ENCODE measurements around the gene RMRP.
A peak's percentile ranks its signal among the peaks of the same experiment; 100 is the strongest.

Gene RMRP

DNA sequence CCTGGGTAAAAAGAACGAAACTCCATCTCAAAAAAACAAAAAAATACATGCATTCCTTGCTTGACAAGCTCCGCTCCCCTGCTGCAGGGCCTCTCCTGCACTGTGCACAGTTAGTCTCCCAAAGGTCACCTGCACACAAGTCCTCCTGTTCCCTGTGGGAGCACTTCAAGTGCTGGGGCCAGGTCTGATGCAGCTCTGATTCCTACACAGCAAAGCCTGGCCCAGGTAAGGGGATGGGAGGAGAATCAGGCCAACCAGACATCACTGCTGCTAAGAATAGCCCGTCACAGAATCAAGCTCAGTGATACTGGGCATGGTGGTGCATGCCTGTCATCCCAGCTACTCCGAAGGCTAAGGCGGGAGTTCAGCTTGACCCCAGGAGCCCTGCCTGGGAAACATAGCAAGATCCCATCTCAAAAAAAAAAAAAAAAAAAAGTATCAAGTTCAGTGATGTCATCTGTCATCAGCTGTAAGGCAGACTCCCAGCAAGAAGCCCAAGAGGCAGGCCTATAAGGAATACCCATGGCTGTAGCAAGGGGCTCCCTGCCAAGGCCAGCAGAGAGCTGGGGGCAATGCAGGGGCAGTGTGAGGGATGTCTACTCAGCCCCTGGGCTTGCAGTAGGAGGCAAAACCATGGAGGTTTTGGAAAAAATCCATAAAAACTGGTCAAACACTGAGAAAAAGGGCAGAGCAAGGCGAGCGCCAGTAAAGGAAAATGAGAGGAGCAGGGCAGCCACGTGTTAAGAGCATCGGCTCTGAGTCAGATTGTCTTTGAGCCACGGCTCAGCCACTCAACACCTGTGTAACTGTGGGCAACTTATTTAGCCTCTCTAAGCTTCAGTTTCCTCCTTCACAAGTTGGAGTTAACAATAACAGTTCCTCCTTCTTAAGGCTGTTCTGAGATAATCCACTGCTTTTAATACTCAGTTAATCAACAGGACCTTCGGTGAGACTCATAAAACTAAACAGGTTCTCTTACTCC is 28.7 kb upstream of the RMRP start:
- no peak for DNase-seq

DNA sequence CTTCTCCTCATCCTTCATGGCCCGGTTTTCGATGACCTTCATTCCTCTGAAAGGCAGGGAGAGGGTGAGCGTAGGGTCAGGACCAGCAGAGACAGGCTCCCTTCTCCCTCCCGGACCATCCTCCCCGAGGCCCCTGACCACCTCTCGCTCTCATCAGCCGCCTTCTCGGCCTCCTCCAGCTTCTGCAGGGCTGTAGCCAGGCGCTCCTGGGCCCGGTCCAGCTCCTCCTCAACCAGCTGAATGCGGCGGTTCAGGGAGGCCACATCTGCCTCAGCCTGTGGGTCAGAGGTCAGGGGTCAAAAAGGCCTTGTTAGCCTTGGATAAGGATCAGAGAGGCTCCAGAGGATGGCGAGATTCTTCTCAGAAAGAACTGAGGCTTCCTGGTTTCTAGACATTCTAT is 27.7 kb upstream of the RMRP start:
- no peak for DNase-seq

GRCh38 chr9:35684921-35685320 is 27.1 kb upstream of the RMRP start:
- no peak for DNase-seq

GRCh38 chr9:35683323-35683722 is 25.5 kb upstream of the RMRP start:
- DNase-seq, result no peak

DNA sequence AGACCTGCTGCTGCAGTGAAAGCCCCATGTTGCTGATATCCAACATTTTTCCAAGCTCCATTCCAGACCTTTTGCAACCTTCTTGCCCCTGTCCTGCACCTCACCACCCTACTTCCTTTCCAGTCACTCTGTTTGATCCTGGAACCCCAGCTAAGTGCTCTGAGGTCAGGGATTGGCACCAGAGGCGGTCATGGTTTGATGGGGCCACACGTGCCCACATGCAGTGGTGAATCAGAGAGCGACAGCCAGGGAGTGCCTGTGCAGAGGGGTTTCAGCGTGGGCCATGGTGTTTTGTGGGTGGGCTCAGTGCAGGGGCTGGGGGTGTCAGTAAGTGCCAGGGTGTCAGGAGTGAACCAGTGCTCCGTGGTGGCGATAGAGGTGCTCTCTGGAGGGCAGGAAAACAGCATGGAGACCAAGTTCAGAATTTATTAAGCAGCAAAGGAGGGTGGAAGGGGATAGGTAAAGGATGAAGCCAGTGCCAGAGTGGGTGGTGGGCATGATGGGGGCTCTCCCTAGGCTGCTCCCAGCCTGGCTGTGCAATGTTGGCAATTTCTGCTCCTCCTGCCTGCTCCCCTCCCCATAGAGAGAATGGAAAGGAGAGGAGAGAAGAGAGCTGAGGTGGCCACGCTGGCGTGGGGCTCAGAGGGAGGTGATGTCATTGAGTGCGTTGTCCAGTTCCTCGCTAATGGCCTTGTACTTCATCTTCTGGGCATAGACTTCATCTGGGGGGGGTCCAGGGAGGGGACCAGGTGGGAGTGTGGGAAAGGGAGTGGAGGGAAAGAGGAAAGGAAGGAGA is 24.9 kb upstream of the RMRP start:
- no peak for DNase-seq

DNA sequence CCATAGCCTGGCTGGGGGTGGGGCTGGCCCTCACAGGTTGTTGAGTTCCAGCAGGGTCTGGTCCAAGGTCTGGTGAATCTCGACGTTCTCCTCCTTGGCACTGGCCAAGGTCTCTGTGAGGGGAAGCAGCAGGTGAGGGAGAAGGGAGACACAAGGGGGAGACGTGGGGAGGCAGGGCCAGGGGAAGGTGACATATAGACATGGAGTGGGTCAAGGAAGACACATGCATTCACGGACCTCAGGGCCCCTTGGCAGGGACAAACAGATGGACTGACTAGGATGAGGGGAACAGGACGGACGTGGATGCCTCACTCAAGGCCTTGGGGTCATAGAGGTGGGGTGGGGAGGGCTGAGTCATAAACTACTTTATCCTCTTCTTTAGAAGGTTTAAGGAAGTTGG is 24.2 kb upstream of the RMRP start:
- no peak for DNase-seq

GRCh38 chr9:35681341-35682002 is 23.7 kb upstream of the RMRP start:
- DNase-seq, result no peak

- DNase-seq, result no peak
Observed at GRCh38 chr9:35680331-35681105, 22.7 kb upstream of the RMRP start.

GRCh38 chr9:35679766-35680330 is 22.0 kb upstream of the RMRP start:
- DNase-seq, result no peak

GRCh38 chr9:35679091-35679490 is 21.3 kb upstream of the RMRP start:
- no peak for DNase-seq

DNA sequence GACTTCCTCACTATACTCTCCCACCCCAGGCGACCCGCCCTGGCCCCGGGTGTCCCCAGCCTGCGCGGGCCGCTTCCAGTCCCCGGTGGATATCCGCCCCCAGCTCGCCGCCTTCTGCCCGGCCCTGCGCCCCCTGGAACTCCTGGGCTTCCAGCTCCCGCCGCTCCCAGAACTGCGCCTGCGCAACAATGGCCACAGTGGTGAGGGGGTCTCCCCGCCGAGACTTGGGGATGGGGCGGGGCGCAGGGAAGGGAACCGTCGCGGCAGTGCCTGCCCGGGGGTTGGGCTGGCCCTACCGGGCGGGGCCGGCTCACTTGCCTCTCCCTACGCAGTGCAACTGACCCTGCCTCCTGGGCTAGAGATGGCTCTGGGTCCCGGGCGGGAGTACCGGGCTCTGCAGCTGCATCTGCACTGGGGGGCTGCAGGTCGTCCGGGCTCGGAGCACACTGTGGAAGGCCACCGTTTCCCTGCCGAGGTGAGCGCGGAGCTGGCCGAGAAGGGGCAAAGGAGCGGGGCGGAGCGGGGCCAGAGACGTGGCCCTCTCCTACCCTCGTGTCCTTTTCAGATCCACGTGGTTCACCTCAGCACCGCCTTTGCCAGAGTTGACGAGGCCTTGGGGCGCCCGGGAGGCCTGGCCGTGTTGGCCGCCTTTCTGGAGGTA is 18.0 kb upstream of the RMRP start:
- peak; percentile 76 for DNase-seq

DNA sequence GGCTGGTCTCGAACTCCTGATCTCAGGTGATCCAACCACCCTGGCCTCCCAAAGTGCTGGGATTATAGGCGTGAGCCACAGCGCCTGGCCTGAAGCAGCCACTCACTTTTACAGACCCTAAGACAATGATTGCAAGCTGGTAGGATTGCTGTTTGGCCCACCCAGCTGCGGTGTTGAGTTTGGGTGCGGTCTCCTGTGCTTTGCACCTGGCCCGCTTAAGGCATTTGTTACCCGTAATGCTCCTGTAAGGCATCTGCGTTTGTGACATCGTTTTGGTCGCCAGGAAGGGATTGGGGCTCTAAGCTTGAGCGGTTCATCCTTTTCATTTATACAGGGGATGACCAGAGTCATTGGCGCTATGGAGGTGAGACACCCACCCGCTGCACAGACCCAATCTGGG is 17.4 kb upstream of the RMRP start:
- no peak for DNase-seq

- no peak for DNase-seq
Observed at GRCh38 chr9:35674025-35674361, 16.2 kb upstream of the RMRP start.

GRCh38 chr9:35673132-35674024 is 15.6 kb upstream of the RMRP start, which contains the start of gene CA9:
Gene CA9 (plus strand): TSS chr9:35673928. CDS start chr9:35673960, 32 bp downstream.
- no peak for DNase-seq

DNA sequence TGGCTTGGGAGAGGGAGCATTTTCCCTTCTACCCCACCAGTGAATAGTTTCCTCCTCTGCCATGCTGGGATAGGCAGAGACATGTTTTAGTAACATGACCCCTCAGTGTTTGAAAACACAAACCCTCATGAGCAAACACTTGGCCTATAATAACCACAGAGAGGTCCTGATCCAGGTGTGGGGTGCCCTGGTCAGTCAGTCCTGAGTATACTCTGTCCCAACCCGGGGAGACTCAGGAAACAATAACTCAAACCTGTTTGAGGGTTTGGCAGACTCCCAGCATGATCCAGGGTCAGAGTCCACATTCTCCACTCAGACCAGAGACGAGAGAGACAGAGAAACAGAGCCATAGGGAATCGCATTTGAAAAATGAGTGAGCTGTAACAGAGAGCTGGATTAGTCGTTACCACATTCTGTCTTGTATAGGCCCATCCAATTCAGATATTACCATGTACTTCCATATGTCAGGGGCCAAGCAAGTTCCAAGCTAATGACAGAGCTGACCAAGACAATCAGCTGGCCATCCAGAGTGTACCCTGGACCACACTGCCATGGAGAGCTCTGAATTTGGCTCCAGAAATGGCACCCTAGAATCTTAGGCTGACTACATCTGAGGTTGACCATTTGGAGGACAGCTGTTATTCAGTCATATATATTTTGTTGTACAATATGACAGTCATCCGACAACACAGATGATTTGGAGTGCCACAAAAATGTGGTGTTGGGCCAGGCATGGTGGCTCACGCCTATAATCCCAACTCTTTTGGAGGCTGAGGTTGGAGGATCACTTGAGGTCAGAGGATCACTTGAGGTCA is 11.7 kb upstream of the RMRP start:
- DNase-seq, result no peak

DNA sequence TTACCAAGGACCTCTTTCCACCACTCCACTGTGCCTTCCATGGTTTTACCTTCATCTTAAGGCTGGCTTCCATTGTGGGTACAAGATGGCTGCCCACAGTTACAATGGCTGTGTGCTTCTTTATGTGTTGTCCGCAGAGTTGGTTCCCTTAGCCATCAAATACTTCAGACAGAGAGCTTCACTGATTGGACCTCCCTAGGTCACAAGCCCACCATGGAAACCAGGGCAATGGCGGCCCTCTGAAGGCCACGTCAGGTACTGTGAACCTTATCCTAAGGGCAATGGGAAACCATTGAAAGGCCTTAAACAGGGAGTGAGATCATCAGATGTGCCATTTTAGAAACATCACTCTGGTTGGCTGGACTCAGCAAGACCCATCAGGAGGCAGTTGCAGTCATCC is 10.1 kb upstream of the RMRP start:
- DNase-seq, result no peak

- DNase-seq, result no peak
Observed at GRCh38 chr9:35666549-35666948, 8.7 kb upstream of the RMRP start.

DNA sequence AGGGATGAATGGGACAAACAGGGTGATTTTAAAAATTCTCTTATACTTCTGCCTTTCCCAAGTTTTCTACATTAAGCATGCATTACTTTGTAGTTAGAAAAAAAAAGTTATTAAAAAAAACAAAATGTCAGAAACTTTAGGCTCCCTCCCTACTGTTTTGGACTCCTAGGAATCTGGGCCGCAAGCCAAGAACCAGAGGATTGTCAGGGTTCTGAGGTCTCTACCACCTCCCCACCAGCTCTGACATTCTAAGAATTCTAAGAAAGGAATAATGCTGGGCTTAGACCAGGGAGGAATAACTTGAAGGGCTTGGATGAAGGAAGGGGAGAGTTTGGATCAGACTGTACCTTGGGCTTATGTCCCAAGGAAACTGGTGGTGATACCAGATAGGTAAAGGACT is 8.2 kb upstream of the RMRP start:
- no peak for DNase-seq

- no peak for DNase-seq
Observed at GRCh38 chr9:35665471-35665818, 7.6 kb upstream of the RMRP start.

All from right kidney (tissue), 1 donor.